DMS153 treated with DMSO at 0.1 percent for 48 hours (cell line): ENCODE data around the gene TMA7B.
A peak's percentile ranks its signal among the peaks of the same experiment; 100 is the strongest.
"Not testable (repeated sequence)": the region's sequence is repeated elsewhere in the genome, so short reads cannot be mapped to it uniquely, and the experiment has no call there.

Source experiments
- DNase-seq: peaks from one replicate; lab custom pipeline; 2025; ENCODE audit not compliant: unreplicated experiment; lab: John Stamatoyannopoulos, UW

The TMA7B gene

DNA sequence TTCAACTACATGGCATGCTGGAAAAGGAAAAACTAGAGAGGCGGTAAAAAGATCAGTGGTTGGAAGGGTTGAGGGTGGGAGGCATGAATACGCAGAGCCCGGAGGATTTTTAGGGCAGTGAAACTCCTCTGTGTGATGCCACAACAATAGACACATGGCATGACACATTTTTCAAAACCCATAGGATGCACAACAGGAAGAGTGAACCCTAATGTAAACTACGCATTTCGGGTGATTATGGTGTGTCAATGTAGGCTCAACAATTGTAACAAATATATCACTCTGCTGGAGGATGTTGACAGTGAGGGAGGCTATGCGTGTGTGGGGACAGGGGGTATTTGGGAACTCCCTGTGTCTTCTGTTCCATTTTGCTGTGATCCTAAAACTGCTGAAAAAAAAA, 18.9 kb downstream of the TMA7B start:
- DNase-seq, result no peak

GRCh38 chr22:39979458-39979857, 19.3 kb downstream of the TMA7B start:
- DNase-seq, result no peak

DNA sequence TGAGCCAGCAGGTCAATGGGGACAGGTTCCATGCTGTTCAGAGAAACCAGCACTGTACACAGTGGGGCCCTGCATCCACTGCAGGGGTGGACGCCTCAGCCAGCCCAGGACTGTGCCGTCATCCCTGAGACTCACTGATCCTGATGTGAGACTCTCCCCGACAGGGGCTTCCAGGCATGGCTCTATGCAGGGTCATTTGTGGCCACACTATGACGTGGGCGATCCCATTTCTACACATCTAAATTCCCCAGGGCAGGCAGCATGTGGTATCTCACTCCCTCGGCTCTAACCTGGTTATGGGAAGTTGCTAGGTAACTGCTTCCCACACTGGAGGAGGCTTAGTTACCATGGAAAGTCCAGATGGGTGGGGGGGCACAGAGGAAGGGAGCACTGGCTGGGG, 20.4 kb downstream of the TMA7B start:
- DNase-seq, result no peak

- no peak for DNase-seq
Measured at GRCh38 chr22:39983346-39983745, 23.1 kb downstream of the TMA7B start.

DNA sequence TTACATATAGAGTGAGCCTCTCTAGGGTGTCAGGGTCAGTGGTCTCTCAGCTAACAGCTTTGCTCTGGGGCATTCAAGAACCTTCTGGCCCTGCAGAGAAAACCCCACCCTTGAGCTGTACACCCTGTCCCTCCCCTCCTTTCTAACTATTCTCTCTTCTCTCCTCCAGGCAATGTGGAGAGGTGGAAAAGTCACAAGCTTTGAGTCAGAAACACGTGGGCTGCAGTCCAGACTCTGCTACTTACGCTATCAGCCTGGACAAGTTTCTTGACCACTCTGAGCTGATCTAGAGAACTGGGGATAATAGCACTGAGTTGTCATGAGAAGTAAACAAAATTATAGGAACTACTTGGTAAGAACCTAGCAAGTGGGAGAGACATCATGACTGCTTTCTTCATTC, 23.8 kb downstream of the TMA7B start:
- DNase-seq, result no peak

GRCh38 chr22:39984746-39985145, 24.5 kb downstream of the TMA7B start:
- no peak for DNase-seq

- DNase-seq, result no peak
Measured at GRCh38 chr22:39985383-39986035, 25.3 kb downstream of the TMA7B start.

DNA sequence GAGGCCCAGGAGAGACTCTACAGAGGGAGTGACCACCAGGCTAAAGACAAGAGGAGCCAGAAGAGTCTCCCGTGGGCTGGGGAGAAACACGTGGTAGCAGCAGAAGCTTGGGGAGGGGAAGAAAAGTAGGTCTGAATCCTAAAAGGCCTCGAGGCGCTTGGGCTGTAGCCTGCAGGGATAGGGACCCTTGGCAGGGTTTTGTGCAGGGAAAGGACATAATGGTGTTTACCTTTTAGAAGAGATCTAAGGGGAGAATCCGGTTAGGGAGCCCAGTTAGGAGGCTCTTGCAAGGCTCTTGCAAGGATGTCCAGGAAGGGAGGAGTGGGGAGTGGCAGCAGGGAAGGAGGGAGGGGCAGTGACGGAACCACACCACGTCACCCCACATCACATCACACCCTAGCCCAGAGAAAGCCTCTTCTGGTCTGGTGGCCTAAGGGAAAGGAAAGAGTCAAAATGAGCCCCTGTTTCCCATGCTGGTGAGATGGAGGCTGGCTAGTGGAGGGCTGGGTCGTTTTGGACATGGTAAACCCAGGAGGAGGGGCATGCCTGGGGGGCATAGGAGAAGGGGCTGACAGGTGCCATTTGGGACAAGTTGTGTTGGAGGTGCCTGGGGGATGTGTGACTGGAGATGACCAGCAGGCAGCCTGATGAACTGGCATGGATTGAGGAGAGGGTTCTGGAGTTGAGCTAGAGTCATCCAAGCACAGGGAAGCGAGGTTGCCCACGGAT, 28.4 kb downstream of the TMA7B start:
- no peak for DNase-seq

DNA sequence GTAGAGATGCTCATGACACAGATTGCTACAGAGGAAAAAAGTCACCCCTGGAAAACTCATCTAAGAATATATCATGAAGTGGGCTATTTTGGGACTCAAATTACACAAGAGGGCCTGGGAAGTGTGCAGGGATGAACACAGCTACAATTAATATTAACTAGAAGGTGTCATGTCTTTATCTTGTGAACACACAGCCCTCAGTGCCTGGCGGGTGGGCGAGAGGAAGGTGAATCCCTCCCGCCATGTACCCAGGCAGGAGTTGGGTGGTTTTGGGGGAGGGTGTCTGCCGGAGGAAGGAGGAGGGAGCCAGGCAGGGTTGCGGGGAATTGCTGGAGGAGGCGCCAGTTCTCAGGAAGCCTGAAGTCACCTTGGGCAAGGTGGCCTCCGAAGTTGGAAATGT, 29.4 kb downstream of the TMA7B start:
- DNase-seq, result no peak

GRCh38 chr22:39990686-39991085, 30.5 kb downstream of the TMA7B start:
- no peak for DNase-seq

DNA sequence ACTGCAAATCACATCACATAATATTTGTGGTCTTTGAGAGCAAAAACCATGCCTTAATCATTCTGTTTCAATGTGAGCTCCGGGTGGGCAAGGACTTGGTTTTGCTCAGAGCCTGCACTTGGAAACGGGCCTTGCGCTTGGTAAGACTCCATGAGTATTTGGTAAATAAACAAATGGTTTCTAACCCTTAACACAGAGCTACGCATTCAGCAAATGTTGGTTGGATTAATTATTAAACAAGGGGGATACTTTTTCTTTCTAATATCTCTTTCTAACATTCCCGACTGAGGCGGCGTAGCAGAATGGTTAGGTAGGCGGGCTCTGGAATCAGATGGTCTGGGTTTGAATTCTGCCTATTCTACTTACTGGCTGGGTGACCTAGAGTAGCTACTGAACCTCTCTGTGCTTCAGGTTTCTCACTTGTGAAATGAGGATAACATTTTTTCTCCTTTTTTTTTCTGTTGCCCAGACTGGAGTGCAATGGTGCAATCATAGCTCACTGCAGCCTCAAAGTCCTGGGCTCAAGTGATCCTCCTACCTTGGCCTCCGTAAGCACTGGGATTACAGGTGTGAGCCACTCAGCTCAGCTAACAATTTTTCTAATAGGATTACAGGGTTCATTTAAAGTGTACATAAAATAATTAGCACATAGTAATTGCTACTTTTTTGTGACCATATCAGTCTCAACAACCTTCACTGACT, 31.1 kb downstream of the TMA7B start:
- DNase-seq, result no peak

DNA sequence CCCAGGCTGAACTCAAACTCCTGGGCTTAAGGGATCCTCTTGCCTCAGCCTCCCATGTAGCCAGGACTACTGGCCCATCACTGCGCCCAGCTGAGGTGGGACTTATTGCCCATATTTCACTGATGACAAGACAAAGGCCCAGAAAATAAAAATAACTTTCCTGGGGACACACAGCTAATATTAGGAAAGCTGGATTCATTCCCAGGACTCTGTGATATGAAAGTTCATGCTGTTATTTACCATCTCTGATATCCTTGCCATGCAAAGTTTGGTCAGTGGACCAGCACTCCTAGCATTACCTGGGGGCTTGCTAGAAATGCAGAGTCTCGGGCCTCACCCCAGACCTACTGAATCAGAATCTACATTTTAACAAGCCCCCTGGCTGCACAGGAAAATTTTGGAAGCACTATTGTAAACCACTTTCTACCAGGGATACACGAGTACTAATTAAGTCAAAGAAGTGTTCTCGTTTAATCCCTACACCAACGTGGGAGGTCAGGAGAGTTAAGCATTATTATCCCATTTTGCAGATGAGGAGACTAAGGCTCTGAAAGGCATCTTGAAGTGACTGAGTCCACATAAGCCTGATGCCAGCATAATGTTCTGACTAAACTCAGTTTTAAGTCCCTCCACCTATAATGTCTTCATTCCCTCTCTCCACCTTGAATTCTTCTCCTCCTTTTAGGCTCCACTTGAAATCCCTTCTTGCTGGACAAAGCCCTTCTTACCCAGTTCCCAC, 32.1 kb downstream of the TMA7B start:
- DNase-seq, result no peak

DNA sequence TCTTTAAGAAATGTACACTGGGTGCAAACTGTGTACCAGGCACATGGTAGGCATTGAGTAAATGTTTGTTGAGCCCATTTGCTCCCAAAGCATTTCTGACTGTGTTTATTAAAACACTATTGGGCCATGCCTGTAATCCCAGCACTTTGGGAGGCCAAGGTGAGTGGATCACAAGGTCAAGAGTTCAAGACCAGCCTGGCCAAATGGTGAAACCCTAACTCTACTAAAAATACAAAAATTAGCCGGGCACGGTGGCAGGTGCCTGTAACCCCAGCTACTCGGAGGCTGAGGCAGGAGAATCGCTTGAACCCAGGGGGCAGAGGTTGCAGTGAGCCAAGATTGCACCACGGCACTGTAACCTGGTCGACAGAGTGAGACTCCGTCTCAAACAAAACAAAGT, 32.7 kb downstream of the TMA7B start:
- not testable (repeated sequence) for DNase-seq

DNA sequence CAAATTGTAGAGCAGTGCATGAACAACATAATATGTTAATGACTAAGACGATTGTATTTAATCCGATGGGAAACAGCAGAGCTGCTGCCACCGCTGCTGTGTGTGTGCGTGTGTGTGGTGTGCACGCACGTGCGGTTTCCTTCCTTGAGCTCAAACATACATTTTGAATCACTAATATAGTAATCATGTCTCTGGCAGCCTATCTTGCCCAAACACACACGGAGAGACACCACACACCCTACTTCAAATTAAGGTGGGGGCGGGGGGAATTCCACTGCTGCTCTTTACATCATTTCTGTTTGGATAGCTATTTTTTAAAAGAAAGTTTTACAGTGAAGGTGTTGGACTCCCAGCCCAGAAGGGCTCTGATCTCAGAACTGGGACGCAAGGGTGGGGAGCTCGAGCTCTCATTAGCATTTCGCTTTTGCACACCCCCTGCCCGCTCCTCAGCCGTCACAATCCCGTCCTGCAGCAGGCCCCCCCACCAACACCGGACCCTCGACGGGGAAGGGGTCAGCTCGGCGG, 33.9 kb downstream of the TMA7B start:
- DNase-seq, result no peak

GRCh38 chr22:39994566-39995392, 34.6 kb downstream of the TMA7B start, which contains the start of gene FAM83F:
FAM83F (plus strand) TSS chr22:39994954; CDS start chr22:39995043, 89 bp downstream.
- DNase-seq, result peak; percentile 48

DNA sequence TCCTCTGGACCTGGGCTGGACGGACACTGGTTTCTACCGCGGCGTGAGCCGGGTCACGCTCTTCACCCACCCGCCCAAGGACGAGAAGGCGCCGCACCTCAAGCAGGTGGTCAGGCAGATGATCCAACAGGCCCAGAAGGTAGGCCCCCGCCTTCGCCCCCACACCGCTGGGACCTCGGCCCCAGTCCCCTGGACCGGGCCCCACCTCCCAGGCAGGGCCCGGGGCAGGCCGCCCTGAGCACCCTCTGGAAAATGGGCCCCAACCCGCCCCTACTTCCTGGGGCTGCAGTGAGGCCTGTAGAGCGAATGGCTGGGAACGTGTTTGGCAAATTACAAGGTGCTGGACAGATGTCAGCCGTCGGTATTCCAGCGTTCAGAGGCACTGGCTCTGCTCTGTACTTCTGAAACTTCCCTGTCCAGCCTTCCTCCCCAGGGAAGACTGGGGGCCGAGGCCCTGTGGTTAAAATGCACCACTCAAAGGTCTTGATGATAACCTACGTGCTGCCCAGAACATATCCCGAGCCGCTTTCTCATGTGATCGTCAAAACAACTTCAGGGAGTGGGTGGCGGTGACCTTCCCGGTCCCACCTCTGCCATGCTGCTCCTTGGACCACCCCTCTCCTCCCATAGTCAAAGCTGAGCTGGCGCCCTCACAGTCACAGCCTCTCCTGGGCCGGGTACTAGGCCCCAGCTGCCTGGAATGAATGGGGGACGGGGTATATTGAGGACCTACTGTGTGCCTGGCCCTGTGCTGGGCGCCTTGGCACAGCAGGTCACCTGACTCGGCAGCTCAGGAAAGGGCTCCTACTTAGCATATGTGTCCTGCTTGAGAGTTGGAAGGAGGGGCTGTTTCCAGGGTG, 35.4 kb downstream of the TMA7B start:
- no peak for DNase-seq

DNA sequence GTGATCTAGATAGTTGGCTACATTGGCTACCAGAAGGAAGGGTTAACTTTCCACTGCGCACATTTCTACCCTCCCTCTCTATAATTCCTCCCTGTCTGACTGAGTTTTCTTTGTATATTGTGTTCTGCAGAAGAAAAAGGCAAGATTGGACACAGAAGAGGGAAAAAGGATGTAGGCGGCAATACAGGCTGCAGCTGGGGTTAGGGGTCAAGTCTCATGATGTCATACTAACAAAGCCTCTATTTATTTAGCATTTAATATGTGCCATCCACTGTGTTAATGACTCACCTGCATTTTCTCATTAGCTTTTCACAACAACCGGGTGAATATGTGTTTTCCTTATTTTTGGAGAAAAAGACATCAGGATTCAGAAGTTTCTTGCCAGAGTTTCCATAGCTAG, 36.5 kb downstream of the TMA7B start:
- DNase-seq, result no peak

- DNase-seq, result no peak
Measured at GRCh38 chr22:39997421-39997820, 37.2 kb downstream of the TMA7B start.

DNA sequence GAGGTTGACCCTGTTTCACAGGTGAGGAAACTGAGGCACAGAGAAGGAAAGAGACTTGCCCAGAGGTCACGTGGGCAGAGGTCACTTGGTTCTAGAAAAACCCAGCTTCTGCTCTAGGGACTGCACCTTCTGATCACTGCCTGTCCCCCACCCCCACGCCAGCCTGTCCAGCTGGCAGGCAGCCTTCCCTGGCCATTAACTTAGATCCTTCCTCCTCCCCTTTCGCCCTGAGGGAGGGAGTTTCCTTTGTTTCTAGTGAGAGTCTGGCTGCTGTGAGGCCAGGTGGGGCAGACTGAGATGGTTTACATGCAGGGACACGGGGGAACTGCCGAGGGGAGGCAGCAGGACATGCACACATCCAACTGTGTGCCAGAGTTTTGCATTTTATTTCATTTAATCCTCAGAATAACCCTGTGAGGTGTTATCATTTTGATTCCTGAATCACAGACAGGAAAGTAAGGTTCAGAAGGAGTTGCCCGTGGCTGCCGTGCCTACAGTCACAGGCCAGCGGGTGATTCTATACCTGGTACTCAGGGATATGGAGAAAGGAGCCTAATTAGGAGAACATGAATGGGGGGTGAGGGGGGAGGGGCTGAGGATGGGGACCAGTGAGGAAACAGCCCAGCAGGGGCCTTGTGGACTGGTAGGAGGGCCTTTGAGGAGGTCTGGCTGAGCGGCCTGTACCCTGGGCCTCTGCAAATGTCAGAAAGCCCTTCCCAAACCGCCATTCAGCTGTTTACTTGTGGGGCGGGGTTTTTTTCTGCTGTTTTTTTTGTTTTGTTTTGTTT, 37.9 kb downstream of the TMA7B start:
- DNase-seq, result peak; percentile 79
